ENCODE results near the gene KMT2E.

DNA sequence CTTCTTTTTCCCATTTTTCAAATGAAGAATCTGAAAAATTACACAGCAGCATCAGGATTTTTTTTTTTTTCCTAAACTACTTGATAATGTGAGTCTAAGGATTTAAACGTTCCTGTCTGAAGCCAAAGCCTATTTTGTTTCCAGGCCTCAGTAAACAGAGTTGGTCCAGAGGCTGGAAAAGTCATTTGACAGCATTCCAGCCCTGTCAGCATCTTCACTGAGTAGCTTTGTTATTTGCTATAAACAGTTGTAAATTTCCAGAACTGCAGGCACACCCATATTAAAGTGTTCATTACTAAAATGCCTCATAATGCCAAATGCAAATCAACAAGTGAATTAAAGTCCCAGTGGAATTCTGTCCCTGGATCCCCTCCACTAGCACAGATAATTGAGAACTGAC, 35.5 kb upstream of the KMT2E start:
- TF ChIP-seq CTCF (IDR thresholded peaks at IDR 0.05) = no peak
- no peak for TF ChIP-seq POLR2A (IDR thresholded peaks at IDR 0.05)
